HG03354 (cell line): ENCODE data around the gene STARD8.

ENCODE experiments used
- ATAC-seq: cut with Tn5 transposase; IDR thresholded peaks from one replicate; pipeline ENCODE4 v1.9.1; 2021; ENCODE audit warnings: mild to moderate bottlenecking; ENCODE audit not compliant: unreplicated experiment, poor library complexity, severe bottlenecking

The STARD8 gene

DNA sequence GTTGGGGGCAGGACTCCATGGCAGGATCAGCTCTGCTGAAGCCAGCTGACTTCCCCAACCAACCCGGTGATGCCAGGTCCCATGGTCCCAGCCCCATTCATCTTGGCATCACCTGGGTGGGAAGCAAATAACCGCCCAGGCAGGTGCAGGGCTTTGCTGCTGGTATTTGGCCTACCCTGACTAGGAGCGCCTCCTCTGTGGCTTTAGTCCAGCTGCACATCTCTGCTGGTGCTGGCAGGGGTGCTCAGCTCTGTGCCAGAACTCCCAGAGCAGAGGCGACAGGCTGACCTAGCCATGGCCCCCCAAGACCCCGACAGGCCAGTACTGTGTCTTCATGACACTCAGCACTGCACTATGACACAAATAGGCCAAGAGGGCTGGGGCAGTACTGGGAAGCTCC is 64.4 kb downstream of the STARD8 start:
- no peak for ATAC-seq

DNA sequence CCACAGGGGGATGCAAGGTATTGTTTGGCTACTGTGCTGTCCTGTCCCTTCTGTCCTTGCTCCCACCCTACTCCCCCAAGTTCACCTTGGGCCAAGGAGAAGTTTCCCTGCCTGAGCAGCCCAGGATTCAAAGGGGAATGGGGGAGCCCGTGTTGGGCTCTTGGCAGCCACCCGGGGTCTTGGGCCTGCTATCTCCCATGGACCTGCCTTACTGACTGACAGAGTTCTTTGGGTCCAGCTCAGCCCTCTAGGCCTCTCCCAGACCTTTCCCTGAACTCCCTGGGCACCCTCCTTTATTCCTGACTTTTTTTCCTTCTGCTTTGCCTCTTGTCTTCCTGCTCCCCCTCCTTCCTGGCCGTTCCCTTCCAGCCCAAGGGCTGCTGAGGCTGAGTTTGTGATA is 67.4 kb downstream of the STARD8 start:
- ATAC-seq: no peak

DNA sequence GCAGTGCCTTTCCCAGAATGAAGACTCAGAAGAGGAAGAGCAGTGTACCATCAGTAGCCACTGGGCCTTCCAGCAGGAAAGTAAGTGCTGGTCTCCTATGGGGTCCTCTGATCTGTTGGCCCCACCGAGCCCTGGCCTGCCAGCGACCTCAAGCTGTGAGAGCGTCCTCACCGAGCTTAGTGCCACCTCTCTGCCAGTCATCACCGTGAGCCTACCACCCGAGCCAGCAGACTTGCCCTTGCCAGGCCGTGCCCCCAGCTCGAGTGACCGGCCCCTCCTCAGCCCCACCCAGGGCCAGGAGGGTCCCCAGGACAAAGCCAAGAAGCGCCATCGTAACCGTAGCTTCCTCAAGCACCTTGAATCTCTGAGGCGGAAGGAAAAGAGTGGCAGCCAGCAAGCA is 69.7 kb downstream of the STARD8 start:
- no peak for ATAC-seq

DNA sequence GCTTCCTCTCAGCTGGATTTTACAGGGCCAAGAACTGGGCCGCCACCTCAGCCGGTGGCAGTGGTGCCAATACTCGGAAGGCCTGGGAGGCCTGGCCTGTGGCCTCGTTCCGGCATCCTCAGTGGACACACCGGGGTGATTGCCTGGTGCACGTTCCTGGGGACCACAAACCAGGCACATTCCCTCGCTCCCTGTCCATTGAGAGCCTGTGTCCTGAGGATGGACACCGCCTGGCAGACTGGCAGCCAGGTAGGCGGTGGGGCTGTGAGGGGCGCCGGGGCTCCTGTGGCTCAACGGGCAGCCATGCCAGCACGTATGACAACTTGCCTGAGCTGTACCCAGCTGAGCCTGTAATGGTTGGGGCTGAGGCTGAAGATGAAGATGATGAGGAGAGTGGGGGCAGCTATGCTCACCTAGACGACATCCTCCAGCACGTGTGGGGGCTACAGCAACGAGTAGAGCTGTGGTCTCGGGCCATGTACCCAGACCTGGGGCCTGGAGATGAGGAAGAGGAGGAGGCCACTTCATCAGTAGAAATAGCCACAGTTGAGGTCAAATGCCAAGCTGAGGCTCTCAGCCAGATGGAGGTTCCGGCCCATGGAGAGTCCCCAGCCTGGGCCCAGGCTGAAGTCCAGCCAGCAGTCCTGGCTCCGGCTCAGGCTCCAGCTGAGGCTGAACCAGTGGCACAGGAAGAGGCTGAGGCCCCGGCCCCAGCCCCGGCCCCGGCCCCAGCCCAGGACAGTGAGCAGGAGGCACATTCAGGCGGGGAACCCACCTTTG is 70.4 kb downstream of the STARD8 start:
- ATAC-seq: no peak

DNA sequence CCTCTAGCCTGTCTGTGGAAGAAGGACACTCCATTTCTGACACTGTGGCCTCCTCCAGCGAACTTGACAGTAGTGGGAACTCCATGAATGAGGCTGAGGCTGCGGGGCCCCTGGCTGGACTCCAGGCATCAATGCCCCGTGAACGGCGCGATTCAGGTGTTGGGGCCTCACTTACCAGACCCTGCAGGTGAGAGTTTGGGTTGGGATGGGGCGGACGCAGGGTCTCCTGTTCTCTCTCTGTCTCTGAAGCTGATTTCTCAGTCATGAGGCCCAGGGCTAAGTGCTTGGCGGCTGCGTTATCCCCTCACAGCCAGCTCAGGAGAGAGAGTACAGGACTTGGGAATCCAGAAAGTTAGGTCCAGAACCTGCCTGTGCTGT is 71.0 kb downstream of the STARD8 start:
- no peak for ATAC-seq

DNA sequence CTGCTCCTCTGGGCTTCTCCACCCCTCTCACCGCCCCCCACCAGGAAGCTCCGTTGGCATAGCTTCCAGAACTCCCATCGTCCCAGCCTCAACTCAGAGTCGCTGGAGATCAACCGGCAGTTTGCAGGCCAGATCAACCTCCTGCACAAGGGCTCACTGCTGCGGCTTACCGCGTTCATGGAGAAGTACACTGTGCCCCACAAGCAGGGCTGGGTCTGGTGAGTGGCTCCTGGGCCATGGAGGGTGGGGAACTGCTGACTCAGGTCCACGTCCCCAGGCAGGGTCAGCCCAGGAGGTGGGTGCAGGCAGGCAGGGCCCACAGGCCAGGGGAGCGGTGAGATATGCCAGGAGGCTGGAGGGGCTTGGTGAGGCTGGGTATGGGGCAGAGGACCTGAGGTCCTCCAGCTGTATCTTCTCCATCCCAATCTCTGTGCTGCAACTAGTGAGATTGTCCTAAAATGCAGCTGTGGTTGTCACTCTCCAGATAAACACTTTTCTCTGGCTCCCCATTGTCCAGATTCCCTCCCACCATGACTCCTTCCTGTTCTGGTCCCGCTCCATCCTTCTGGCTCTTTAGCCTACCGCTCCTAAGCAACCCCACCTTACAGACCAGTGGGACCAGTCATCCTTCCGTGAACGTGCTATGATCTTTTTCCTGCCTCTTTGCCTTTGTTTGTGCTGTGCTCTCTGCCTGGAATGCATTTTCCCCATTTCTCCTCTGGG is 71.9 kb downstream of the STARD8 start:
- ATAC-seq: no peak

DNA sequence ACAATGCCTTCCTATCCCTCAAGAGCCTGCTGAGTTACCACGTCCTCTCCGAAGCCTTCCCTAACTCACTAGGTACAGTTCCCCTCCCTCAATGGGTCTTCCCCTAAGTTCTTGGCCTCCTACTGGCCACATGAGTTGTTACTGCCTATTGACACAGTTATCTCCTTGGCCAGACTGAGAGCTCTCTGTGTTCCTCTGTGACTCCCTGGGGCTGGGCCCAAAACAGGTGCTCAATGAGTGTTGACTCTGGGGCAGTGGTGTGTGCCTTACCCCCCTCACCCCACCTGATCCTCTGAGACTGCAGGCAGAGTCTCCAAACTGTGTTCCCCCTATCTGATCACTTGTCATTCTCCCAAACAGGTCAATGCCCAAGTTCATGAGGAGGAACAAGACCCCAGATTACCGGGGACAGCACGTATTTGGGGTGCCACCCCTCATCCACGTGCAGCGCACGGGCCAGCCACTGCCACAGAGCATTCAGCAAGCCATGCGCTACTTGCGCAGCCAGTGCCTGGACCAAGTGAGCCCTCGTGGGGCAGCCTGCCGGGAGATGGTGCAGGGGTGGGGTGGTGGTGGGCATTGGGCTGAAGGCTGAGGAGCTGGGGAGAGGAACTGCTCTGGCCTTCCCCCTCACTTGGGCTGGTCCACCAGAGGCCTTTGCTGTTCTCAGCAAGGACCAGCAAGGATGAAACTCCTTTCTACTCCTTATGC is 72.6 kb downstream of the STARD8 start:
- no peak for ATAC-seq

DNA sequence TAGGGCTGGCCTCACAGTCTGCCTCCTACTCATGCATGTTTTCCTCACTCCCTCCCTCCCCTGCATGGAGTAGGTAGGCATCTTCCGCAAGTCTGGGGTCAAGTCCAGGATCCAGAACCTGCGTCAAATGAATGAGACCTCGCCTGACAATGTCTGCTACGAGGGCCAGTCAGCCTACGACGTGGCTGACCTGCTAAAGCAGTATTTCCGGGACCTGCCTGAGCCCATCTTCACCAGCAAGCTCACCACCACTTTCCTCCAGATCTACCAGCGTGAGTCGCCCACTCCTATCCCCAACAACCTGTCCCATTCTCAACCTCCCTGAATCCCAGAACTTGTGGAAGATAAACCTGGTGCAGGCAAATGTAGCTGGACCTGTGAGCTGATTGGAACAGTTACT is 73.4 kb downstream of the STARD8 start:
- ATAC-seq: no peak

DNA sequence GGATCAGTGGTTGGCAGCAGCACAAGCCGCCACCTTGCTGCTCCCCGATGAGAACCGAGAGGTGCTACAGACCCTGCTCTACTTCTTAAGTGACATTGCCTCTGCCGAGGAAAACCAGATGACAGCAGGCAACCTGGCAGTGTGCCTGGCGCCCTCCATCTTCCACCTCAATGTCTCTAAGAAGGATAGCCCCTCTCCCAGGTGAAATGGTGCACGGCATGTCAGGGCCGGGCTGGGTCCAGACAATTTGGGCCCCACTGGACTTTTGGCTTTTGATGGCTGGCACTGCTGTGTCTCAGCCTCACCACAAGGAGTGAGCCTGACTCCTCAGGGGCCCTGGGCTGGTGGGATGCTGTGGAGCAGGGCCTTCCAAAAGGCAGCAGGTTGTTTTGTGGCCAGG is 74.1 kb downstream of the STARD8 start:
- ATAC-seq: no peak

DNA sequence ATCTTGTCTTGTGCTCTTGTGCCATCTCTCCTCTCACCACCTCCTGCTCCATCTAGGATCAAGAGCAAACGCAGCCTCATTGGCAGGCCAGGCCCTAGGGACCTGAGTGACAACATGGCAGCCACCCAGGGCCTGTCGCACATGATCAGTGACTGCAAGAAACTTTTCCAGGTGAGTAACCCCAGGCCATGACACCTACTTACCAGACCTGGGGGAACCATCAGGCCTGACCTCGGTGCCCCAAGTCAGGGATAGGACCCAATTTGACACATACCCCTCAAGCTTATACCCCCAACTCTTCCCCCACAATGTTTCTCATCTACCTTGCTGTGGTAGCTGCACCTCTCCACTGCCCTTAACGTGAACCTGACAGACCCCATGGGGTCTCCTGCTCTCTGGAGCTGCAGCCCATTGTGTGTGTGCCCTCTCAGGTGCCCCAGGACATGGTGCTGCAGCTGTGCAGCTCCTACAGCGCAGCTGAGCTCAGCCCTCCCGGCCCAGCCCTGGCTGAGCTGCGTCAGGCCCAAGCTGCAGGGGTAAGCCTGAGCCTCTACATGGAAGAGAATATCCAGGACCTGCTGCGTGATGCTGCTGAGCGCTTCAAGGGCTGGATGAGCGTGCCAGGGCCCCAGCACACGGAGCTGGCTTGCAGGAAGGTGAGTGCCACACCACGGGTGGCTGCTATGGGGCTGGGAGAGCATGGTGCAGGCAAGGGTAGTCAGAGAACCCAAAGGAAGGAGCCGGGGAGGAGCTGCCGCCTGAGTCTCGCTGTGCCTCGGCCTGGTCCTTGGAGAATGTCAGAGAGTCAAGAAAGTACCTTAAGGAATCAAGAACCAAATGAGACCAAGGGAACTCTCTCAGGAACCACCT is 74.8 kb downstream of the STARD8 start:
- no peak for ATAC-seq

DNA sequence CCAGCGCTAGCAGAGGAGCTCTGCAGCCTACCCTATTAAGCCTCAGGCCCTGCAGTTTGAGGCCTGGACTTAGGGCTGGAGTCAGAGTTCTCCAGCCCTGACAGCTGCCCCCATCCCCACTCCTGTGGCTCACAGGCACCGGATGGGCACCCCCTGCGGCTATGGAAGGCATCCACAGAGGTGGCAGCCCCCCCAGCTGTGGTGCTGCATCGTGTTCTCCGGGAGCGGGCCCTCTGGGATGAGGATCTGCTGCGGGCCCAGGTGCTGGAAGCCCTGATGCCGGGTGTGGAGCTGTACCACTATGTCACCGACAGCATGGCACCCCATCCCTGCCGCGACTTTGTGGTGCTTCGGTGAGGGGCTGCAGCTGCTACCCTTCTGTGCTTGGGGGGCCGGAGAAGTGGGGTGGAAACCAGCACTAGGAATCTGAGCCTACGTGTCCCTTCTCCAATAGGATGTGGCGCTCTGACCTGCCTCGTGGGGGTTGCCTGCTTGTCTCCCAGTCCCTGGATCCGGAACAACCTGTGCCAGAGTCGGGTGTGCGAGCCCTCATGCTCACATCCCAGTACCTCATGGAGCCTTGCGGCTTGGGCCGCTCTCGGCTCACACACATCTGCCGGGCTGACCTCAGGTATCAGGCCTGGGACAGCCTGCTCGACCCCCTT is 76.2 kb downstream of the STARD8 start:
- no peak for ATAC-seq

DNA sequence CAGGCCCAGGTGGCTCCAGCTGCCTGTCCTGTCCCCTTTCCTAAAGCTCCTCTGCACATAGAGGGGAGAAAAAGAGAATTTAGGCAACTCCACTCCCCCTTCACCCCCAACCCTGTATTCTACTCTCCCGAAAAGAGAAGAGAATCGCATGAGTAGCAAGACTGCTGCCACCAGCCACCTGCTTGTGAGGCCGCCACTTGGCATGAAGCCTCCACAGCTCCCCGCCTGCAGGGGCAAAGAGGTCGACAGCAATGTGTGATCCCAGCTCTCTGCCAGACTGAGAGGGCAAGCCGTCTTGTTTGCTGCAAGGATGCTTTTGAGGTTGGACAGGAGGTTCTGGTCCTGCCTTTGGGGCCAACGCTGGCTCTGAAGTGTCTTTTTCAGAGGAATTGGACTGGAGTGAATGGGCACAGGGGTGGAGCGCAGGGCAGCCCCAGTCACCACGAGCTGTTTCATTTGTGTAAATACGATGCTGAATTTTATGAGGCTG is 77.1 kb downstream of the STARD8 start:
- ATAC-seq: no peak

DNA sequence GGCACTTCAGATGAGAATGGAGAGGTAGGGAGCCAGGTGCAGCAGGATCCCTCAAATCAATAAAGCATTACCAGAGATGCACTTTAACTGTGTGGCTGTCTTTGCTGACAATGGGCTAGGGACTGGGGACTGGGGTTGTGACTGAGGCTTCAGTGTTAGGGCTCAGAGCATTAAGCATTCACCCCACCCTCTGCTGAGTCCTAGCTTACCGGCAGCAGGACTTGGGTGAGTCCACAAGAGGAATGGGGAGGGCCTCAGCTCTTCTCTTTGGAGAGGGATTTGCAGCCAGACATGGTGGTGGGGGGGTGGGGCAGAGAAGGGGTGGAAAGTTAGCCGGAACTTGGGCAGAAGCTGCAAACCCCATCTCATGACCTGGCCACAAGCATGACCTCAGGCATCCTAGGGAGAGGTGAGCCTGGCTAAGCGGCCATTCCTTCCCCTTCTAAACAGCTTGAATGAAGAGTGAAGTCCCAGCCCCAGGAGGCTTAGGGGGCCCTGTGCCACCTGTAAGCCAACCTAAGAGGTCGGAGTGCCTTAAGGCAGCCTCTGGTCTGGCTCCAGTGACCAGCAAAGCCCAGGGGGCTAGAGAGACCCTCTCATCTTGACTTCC is 78.4 kb downstream of the STARD8 start:
- no peak for ATAC-seq

DNA sequence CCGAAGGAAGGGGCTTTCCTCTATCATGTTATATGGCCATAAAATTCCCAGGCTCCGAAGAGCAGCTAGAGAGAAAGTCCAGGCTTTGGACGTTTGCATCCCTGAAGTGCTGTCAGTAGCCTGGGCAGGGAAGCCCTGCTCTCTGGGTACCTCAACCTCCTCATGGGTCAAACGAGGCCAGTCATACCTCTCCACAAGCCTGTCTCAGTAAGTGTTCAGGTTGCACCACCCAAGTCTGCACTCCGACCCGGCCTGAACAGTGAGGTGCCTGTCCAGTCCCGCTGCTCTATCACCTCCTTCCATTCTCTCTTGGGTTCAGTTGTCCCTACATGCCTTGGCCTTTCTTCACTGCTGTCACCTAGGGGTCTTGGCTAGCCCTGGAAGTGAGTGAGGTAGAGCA is 78.9 kb downstream of the STARD8 start:
- no peak for ATAC-seq

DNA sequence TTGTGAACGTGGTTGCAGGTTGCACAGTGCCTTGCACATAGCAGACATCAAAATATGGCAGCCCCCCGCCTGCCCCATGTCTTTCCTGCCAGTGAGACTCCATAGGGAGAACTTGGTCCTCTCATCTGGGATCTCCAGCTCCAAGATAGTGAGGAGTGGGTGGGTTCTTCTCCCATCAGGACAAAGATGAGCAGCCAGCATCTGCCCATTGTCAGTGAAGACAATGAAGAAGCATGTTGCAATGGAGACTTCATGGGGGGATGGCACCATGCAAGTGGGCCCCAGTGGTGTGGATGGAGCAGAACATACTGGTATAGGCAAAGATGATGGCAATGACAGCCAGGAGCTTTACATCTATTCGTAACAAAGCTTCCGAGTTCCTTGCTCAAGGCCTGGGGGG is 80.2 kb downstream of the STARD8 start:
- ATAC-seq: no peak

DNA sequence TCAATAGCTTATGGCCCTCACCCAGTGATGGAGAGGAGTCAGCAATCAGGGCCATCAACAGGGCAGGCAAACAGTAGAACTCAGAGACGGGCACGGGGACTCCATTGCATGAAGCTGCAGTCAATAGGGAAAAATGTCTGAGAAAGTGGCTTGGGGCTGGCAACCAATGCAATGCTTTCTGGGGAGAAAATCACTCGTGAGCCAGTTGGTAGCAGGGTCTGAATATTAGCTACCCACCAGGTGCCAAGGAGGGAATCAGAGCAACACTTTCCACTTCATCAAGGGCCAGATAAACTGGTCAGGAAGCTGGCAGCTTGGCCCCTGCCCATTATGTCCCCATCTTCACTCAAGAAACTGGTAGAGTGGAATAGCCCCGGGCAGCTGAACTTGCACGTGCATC is 80.7 kb downstream of the STARD8 start:
- no peak for ATAC-seq

DNA sequence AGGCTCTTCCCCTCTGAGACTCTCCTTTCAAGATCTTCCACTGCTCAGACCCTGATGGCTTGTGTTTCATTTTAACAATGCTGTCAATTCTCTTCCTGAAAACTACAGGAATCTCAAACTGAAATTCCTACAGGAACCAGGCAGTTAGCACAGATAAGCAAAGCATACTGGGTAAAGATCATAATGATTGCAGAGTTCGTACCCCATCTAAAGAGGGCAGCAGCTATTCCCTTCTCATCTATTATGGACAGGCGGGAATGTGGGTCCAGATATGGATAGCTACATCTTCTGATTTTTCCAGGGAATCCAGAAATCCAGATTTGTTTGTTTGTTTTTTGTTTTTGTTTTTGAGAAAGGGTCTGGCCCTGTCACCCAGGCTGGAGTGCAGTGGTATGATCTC is 83.8 kb downstream of the STARD8 start:
- ATAC-seq: no peak

DNA sequence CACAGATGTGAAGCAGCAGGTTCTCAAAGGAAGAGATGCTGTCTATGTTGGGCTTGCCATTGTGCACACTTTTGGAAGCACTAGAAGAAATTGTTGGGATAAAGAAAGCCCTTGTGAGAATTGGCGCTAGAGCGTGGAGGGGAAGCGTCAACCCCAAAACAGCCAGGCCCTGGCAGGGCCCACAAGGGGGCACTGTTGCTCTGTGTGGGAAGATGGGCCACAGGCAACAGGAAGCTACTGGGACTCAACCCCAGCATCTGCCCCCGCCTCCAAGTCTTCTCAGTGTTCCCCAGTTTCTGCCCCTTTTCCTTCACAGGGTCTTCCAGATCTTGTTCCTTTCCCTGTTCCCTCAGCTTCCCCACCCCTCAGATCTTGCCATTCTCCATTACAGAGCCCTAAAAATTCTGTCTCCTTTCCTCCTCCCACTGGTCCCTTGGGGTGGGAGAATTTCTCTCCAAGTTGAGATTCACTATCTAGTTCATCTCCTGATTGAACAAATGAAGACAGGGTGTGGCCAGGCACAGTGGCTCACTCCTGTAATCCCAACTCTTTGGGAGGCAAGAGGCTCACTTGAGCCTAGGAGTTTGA is 85.5 kb downstream of the STARD8 start:
- ATAC-seq: peak; percentile 86

DNA sequence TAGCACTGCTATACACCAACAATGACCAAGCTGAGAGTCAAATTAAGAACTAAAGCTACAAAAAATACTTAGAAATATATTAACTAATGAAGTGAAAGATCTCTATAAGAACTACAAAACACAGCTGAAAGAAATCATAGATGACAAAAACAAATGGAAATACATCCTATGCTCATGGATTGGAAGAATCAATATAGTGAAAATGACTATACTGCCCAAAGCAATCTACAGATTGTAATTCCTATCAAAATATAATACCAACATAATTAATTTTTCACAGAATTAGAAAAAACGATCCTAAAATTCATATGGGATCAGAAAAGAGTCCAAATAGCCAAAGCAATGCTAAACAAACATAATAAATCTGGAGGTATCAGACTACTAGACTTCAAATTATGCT is 87.8 kb downstream of the STARD8 start:
- ATAC-seq: no peak
